ENCODE data around the gene CASP8AP2.
"Not testable (repeated sequence)": the region's sequence is repeated elsewhere in the genome, so short reads cannot be mapped to it uniquely, and the experiment has no call there.

The CASP8AP2 gene

DNA sequence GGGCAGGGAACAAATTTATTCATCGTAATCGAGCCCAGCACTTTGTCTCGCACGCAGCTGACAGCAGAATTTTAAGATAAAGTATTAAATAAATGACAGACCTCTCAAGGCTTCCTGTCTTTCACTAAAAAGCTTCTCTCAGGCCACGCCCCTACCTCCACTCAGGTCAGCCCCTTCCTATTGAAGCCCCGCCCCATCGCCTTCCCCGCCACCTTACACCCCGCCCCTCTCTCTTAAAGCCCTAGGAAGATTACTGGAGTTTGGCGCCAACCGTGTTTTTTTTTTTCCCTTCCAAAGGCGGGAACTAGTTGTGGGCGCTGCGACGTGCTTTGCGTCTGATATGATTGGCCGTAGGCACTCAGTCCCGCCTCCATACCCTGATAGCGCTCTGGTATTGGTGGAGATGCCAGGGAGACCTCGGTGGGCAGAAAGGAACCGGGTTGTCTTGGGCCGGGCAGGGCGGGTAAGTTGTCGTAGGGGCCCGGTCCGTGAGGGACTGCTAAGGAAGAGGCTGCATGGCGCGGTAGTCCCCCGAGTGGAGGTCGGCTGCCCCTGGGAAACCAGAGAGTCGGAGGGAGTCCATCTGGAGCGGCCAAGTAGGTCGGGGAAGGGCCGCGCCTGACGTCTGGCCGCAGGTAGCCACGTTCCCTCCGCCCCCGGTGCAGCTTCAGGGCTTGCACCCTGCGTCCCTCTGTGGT, at the start of gene CASP8AP2:
Gene CASP8AP2, plus strand, starts transcription at position 409 of the 698 bp plus-strand sequence.
- DNase-seq (ENCODE audit: low read depth, low spot score): peak; percentile 97

DNA sequence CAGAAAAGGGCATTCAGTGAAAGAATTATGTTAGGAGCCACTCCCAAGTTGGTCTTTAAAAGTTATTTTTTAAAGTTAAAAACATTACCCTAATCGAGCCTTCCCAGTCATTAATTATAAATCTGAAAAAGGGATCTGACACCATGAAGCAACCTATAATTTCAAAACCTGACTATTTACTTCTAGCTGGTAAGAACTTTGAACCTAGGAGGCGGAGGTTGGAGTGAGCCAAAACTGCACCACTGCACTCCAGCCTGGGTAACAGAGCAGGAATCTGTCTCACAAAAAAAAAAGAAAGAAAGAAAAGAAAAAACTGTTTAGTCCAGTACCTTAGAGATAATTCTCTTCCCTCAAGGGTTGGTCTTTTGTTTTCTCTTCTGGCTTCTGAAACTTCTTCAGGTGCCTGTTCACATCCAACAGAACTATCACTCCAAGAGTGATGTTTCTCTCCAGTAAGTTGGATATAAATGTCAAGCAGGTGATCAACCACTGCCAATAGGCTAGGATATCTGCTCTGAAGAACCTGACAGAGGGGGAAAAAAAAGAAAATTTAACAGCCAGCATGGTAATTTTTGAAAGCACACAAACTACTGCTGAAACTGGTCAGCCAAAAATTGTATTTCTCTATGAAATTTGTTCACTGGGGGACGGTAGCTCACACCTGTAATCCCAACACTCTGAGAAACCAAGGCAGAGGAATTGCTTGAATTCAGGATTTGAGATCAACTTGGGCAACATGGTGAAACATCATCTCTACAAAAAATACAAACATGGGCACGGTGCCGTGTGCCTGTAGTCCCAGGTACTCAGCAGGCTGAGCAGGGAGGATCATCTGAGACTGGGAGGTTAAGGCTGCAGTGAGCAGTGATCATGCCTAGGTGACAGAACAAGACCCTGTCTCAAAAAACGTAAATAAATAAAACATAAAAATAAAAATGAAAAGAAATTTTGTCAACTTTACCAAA, 48.3 kb upstream of the CASP8AP2 start:
- no peak for DNase-seq (ENCODE audit: low read depth, low spot score)

DNA sequence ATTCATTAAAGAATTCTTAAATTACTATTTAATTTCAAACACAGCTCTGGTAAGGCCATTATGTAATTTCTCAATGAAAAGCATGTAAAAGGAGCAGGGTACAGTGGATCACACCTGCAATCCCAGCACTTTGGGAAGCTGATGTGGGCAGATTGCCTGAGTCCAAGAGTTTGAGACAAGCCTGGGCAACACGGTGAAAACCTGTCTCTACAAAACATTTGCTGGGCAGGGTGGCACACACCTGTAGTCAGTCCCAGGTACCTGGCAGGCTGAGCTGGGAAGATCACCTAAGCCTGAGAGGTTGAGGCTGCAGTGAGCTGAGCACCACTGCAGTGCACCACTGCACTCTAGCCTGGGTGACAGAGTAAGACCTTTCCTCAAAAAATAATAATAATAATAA, 47.5 kb upstream of the CASP8AP2 start:
- DNase-seq (ENCODE audit: low read depth, low spot score): no peak

DNA sequence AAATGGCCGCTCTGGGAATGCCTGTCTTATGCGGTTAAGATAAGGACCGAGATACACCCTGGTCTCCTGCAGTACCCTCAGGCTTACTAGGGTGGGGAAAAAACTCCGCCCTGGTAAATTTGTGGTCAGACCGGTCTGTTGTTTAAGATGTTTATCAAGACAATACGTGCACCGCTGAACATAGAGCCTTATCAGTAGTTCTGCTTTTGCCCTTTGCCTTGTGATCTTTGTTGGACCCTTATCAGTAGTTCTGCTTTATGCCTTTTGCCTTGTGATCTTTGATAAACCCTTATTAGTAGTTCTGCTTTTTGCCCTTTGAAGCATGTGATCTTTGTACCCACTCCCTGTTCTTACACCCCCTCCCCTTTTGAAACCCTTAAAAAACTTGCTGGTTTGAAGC, 46.4 kb upstream of the CASP8AP2 start:
- not testable (repeated sequence) for DNase-seq (ENCODE audit: low read depth, low spot score)

GRCh38 chr6:89784838-89785237, 44.8 kb upstream of the CASP8AP2 start:
- DNase-seq (ENCODE audit: low read depth, low spot score): no peak

DNA sequence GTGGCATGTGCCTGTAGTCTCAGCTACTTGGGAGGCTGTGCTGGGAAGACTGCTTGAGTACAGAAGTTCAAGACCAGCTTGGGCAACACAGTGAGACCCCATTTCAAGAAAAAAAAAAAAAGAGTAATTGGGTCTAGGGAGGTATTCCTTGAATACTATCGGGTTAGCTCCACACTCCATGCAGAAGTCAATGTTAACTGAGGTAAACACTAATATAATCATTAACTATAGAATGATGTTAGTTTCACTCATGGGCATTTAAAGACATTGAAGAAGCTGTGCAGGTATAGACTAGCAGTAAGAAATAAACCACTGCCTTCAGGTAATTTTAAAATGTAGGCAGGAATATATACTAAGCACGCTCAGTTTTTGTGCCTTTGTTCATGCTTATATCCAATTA, 42.7 kb upstream of the CASP8AP2 start:
- no peak for DNase-seq (ENCODE audit: low read depth, low spot score)

- no peak for DNase-seq (ENCODE audit: low read depth, low spot score)
These were observed 41.9 kb upstream of the CASP8AP2 start for GRCh38 chr6:89787660-89788328.

DNA sequence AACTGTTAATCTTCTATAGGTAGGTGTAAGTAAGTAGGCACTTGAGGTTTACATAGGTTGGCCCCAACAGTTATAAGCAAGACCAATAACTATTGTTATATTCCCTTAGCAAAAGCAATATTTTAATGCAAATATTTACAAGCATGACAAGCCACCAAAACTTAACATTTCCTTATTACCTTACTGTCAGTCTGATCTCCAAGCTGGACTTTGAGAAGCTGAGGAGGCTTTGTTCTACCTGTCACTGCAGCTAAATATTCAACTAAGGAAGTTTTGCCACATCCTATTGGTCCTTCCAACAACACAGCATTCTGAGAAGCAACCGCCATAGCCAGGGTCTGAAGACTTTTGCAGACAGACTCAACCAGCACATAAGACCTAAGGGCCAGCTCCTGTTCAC, 39.7 kb upstream of the CASP8AP2 start:
- no peak for DNase-seq (ENCODE audit: low read depth, low spot score)

- DNase-seq (ENCODE audit: low read depth, low spot score): no peak
These were observed 39.3 kb upstream of the CASP8AP2 start for GRCh38 chr6:89790403-89790802.

- DNase-seq (ENCODE audit: low read depth, low spot score): no peak
These were observed 36.8 kb upstream of the CASP8AP2 start for GRCh38 chr6:89792881-89793280.

- no peak for DNase-seq (ENCODE audit: low read depth, low spot score)
These were observed 36.1 kb upstream of the CASP8AP2 start for GRCh38 chr6:89793586-89793985.

DNA sequence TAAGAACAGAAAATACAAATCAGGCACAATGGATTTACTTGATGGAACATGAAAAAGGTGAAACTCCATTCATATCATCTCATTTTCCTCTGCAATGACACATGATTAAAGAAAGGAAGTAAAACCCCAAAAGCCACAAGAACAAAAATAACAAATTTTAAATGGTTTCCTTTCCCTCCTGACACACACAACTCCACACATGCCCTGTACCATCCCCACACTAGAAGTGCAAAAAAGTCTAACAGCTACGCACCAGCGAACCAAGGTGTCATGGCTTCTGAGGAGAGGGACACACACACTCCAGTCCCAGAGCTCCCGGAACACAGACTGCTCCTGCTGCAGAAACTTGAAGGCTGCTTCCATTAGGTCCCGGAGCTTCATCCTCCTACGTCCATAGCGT, 35.4 kb upstream of the CASP8AP2 start:
- DNase-seq (ENCODE audit: low read depth, low spot score): no peak

- DNase-seq (ENCODE audit: low read depth, low spot score): no peak
These were observed 32.4 kb upstream of the CASP8AP2 start for GRCh38 chr6:89797317-89797716.

DNA sequence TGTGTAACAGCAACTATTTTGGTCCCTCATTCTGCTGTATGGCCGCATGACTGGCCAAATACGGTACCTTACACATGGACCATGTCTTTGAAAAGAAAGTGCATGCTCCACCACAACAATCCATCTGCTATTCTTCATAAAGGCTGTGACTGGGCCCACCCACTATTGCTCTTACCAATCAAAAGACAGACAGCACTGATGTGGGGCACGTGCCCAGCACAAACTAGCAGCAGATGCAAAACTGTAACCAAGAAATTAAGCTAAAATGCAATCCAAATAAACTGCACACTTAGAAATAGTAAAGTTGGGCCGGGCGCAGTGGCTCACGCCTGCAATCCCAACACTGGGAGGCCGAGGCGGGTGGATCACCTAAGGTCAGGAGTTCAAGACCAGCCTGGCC, 30.6 kb upstream of the CASP8AP2 start:
- DNase-seq (ENCODE audit: low read depth, low spot score): no peak

GRCh38 chr6:89799756-89800155, 29.9 kb upstream of the CASP8AP2 start:
- no peak for DNase-seq (ENCODE audit: low read depth, low spot score)

DNA sequence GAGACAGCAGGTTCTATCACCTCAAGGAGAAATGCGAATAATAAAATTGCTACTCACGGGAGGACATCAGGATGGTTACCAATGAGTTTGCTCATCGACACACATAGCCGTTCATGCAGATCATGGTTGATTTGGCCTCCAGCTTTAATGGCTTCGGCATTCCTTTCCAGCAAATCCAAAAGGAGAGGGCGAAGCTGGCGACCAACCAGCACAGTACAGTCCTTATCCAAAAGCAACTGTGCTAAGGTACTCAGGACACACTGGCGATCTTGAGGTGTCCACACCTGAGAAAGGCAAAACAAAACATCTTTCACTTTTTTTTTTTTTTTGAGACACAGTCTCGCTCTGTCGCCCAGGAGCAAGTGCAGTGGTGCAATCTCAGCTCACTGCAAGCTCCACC, 26.4 kb upstream of the CASP8AP2 start:
- no peak for DNase-seq (ENCODE audit: low read depth, low spot score)

DNA sequence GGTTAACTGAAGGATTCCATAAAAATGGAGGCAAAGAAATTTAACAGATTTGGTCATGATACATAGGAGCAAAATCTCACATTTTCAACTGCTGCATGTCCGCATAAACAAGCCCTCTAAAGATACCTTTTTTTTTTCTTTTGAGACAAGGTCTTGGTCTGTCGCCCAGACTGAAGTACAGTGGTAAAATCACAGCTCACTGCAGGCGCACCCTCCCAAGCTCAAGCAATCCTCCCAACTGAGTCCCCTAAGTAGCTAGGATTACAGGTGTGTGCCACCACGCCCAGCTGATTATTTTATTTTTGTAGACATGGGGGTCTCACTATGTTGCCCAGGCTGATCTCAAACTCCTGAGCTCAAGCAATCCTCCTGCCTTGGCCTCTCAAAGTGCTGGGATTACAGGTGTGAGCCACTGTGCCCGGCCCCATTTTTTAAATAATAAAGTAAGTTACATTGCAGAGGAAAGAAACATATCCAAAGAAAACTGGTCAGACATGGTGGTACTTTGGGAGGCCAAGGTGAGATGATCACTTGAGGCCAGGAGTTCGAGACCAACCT, 23.8 kb upstream of the CASP8AP2 start:
- no peak for DNase-seq (ENCODE audit: low read depth, low spot score)

GRCh38 chr6:89807581-89807980, 22.1 kb upstream of the CASP8AP2 start:
- no peak for DNase-seq (ENCODE audit: low read depth, low spot score)

DNA sequence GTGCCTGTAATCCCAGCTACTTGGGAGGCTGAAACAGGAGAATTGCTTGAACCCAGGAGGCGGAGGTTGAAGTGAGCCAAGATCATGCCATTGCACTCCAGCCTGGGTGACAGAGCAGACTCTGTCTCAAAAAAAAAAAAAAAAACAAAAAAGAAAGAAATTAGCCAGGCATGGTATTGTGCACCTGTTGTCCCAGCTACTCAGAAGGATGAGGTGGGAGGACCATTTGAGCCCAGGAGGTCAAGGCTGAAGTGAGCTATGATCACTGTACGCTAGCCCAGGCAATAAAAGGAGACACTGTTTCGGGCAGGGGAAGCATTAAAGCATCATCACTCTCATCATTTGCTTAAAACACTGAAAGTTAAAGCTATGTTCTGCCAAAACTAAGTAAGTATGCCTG, 16.3 kb upstream of the CASP8AP2 start:
- DNase-seq (ENCODE audit: low read depth, low spot score): not testable (repeated sequence)

GRCh38 chr6:89817481-89817880, 12.2 kb upstream of the CASP8AP2 start:
- no peak for DNase-seq (ENCODE audit: low read depth, low spot score)

- DNase-seq (ENCODE audit: low read depth, low spot score): no peak
These were observed 10.7 kb upstream of the CASP8AP2 start for GRCh38 chr6:89818977-89819335.
